Karpas-422 (cell line): ENCODE measurements around the gene ERC2. TPM values are rescaled to one million over a fixed set of nuclear protein-coding genes. Genes with fewer than 3 reads are reported as not detected.

ENCODE experiments used
- DNase-seq: peaks from one replicate; pipeline ENCODE4 v3.0.0-alpha.2; 2015
- H2AFZ ChIP-seq: fragments of 200-600 bp; sonication (generic); 2 replicates; pipeline ENCODE4 v1.6.1; 2014; ENCODE audit warnings: antibody characterized with exemption, low read length, mixed read lengths
- H3K27ac ChIP-seq: fragments of 200-600 bp; sonication (generic); 2 replicates; pipeline ENCODE4 v1.5.1; 2014; ENCODE audit warnings: mild to moderate bottlenecking, low read length, moderate library complexity
- H3K27me3 ChIP-seq: fragments of 200-600 bp; sonication (generic); 2 replicates; pipeline ENCODE4 v1.6.1; 2014; ENCODE audit warnings: low read length, mixed read lengths
- H3K36me3 ChIP-seq: fragments of 200-600 bp; sonication (generic); 2 replicates; pipeline ENCODE4 v1.6.1; 2014; ENCODE audit warnings: low read length, mixed read lengths; ENCODE audit not compliant: insufficient read depth
- H3K4me1 ChIP-seq: fragments of 200-600 bp; sonication (generic); 2 replicates; pipeline ENCODE4 v1.6.1; 2014; ENCODE audit warnings: mild to moderate bottlenecking, low read length, mixed read lengths
- H3K4me2 ChIP-seq: fragments of 200-600 bp; sonication (generic); 2 replicates; pipeline ENCODE4 v1.6.1; 2014; ENCODE audit warnings: low read length, low read depth, mild to moderate bottlenecking; ENCODE audit not compliant: poor library complexity, severe bottlenecking
- H3K4me3 ChIP-seq: fragments of 200-600 bp; sonication (generic); 2 replicates; pipeline ENCODE4 v1.5.1; 2014; ENCODE audit warnings: mild to moderate bottlenecking, antibody characterized with exemption, low read length, mixed read lengths
- H3K79me2 ChIP-seq: fragments of 200-600 bp; sonication (generic); 2 replicates; pipeline ENCODE4 v1.6.1; 2014; ENCODE audit warnings: mild to moderate bottlenecking, low read length, mixed read lengths
- H3K9ac ChIP-seq: fragments of 200-600 bp; sonication (generic); 2 replicates; pipeline ENCODE4 v1.6.0; 2014; ENCODE audit warnings: low read length
- H3K9me2 ChIP-seq: fragments of 200-600 bp; sonication (generic), shearing (Covaris generic); replicated peaks from 2 replicates; pipeline ENCODE4 v1.6.0; 2014; ENCODE audit warnings: mild to moderate bottlenecking, low read length, moderate library complexity; ENCODE audit not compliant: insufficient read depth
- H3K9me3 ChIP-seq: fragments of 300-700, 200-600 bp; sonication (generic); 2 replicates; pipeline ENCODE4 v1.6.1; 2014; ENCODE audit warnings: low read length, mixed read lengths
- H4K20me1 ChIP-seq: fragments of 200-600 bp; sonication (generic); 2 replicates; pipeline ENCODE4 v1.6.1; 2014; ENCODE audit warnings: mild to moderate bottlenecking, antibody characterized with exemption, low read length, low read depth; ENCODE audit not compliant: insufficient read depth
- total RNA-seq: library from RNA; depleted of rRNA; stranded (reverse); fragments of >200 nt; shearing (Covaris generic); gene quantifications from 2 replicates; pipeline ENCODE4 v1.2.3, GENCODE V29; 2014; ENCODE audit warnings: low replicate concordance

ERC2 gene
- total RNA-seq, 1 experiment from 2014 or later = 3.7 TPM

DNA sequence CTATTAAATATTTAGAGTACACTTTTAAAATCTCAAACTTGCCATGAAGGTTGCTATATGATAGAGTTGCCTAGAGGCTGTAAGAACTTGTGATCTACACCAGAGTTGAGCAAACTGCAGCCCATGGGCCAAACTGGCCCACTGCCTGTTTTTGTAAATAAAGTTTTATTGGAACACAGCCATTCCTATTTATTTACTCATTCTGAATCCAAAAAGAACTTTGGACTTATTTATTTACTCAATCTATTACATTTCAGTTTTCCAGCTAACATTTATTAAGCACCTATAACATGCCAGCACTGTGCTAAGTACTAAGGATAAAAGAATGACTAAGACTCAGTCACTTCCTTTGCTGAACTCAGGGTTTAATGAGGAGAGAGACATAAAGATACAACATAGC, 403.6 kb downstream of the ERC2 start:
- Histone ChIP-seq H3K9ac (no peak overlapping the region), H3K4me2 (no peak overlapping the region), H3K79me2 (no peaks in the 10 kb centered on the region), H3K36me3 (no peaks in the 10 kb centered on the region), H3K27me3 (no peaks in the 10 kb centered on the region), H4K20me1 (no peaks in the 10 kb centered on the region), H3K4me1 (no peaks in the 10 kb centered on the region), H3K9me2 (no peaks in the 10 kb centered on the region), H3K4me3 (no peak overlapping the region), H3K9me3 (no peaks in the 10 kb centered on the region), H3K27ac (no peak overlapping the region), H2AFZ (no peak overlapping the region)
- no peak for DNase-seq

DNA sequence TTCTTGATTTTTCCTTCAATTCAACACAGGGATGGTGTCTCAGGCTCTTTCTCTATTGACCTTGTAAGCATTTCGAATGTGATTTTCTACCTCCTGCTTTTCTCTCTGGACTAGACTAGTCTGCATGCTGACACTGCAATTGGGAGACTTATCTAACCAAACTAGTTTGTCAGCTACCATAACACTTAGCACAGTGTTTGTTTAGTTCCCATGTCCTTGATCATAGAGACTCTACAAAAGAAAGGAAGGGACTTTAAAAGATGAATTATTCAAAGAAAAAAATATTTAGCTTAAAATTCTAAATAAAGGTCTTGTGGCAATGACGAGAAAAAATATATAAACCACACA, 407.0 kb downstream of the ERC2 start:
- no peak overlapping the region for H3K4me2 ChIP-seq
- H3K4me1 ChIP-seq = no peaks in the 10 kb centered on the region
- no peak overlapping the region for H2AFZ ChIP-seq
- no peaks in the 10 kb centered on the region for H3K9me3 ChIP-seq
- H3K27me3 ChIP-seq = no peaks in the 10 kb centered on the region
- no peaks in the 10 kb centered on the region for H3K36me3 ChIP-seq
- DNase-seq = no peak
- H3K4me3 ChIP-seq = no peak overlapping the region
- no peaks in the 10 kb centered on the region for H3K9me2 ChIP-seq
- no peak overlapping the region for H3K9ac ChIP-seq
- no peaks in the 10 kb centered on the region for H4K20me1 ChIP-seq
- H3K27ac ChIP-seq = no peak overlapping the region
- no peaks in the 10 kb centered on the region for H3K79me2 ChIP-seq

GRCh38 chr3:56060521-56061278, 407.6 kb downstream of the ERC2 start:
- Histone ChIP-seq H2AFZ (no peak overlapping the region), H3K9ac (no peak overlapping the region), H3K4me1 (no peaks in the 10 kb centered on the region), H3K9me3 (no peaks in the 10 kb centered on the region), H3K36me3 (no peaks in the 10 kb centered on the region), H3K27ac (no peak overlapping the region), H3K4me2 (no peak overlapping the region), H3K4me3 (no peak overlapping the region), H4K20me1 (no peaks in the 10 kb centered on the region), H3K27me3 (no peaks in the 10 kb centered on the region), H3K9me2 (no peaks in the 10 kb centered on the region), H3K79me2 (no peaks in the 10 kb centered on the region)
- no peak for DNase-seq

DNA sequence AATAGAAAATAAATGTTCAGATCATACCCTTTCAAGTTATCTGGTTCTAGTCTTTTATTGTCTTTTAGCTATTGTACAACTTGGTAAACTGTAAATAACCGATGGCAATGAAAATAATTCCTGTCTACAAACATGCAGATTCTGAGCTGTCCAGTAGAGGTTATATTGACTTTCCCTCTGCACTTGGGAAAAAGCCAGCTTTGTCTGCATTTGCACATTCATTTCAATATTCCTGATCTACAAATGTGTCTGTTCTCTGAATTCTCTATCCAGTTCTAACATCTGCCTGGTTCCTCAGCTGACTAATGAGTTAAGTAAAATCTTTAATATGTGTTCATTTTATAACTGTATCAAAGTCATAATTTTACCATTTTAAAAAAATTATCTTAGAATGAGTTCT, 408.5 kb downstream of the ERC2 start:
- Histone ChIP-seq H3K9ac (no peak overlapping the region), H3K9me3 (no peaks in the 10 kb centered on the region), H3K4me3 (no peak overlapping the region), H3K27me3 (no peaks in the 10 kb centered on the region), H3K36me3 (no peaks in the 10 kb centered on the region), H3K4me1 (no peaks in the 10 kb centered on the region), H2AFZ (no peak overlapping the region), H3K9me2 (no peaks in the 10 kb centered on the region), H3K79me2 (no peaks in the 10 kb centered on the region), H3K27ac (no peak overlapping the region), H3K4me2 (no peak overlapping the region), H4K20me1 (no peaks in the 10 kb centered on the region)
- DNase-seq = no peak

DNA sequence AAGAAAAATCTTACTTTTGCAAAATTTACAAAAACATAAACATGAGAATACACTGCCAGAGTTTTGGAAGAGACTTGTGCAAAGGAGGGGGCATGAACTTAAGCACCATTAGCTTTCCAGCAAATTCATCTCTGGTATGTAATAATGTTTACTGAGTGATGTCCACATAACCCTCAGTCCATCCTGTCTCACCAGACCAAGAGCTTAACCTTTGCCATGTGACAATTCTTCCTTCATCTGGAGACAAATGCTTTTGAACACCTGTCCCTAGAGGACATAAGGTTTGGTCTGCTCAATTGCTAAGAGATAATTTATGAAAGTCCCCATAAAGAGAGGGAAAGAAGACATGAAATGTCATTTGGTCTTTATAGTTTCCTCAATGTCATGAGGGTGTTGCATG, 412.3 kb downstream of the ERC2 start:
- no peak overlapping the region for H3K27ac ChIP-seq
- H3K9me3 ChIP-seq = no peaks in the 10 kb centered on the region
- no peak overlapping the region for H3K9ac ChIP-seq
- no peak overlapping the region for H3K4me3 ChIP-seq
- no peaks in the 10 kb centered on the region for H3K9me2 ChIP-seq
- no peaks in the 10 kb centered on the region for H4K20me1 ChIP-seq
- no peaks in the 10 kb centered on the region for H3K36me3 ChIP-seq
- no peak overlapping the region for H3K4me2 ChIP-seq
- H3K4me1 ChIP-seq = no peaks in the 10 kb centered on the region
- DNase-seq = no peak
- H2AFZ ChIP-seq = no peak overlapping the region
- H3K27me3 ChIP-seq = no peaks in the 10 kb centered on the region
- no peaks in the 10 kb centered on the region for H3K79me2 ChIP-seq

- no peak overlapping the region for H2AFZ ChIP-seq
- H3K36me3 ChIP-seq = no peaks in the 10 kb centered on the region
- no peak overlapping the region for H3K27ac ChIP-seq
- H3K4me3 ChIP-seq = no peak overlapping the region
- no peak for DNase-seq
- H3K79me2 ChIP-seq = no peaks in the 10 kb centered on the region
- H3K4me1 ChIP-seq = no peaks in the 10 kb centered on the region
- no peak overlapping the region for H3K9ac ChIP-seq
- no peaks in the 10 kb centered on the region for H3K9me3 ChIP-seq
- H4K20me1 ChIP-seq = no peaks in the 10 kb centered on the region
- no peaks in the 10 kb centered on the region for H3K27me3 ChIP-seq
- H3K9me2 ChIP-seq = no peaks in the 10 kb centered on the region
- H3K4me2 ChIP-seq = no peak overlapping the region
These were observed 412.7 kb downstream of the ERC2 start for GRCh38 chr3:56055546-56055945.

DNA sequence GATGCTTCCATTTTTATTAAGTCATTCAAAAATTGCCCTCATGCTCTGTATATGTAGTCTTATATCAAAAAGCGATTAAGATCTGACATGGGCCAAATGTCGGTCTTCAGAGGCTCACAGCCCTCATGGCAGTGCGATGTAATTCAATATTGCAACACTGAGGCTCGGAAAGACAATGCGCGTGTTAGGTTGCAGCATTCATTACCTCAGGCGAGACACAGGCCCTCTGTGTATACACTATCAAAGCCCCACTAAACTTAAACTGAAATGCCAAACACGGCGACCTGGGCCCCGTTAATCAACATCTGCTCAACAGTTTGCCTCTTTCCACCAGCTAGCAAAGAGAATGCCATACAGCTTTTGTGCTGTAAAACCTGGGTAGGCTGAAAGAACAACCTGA, 413.4 kb downstream of the ERC2 start:
- Histone ChIP-seq H3K79me2 (no peaks in the 10 kb centered on the region), H3K36me3 (no peaks in the 10 kb centered on the region), H4K20me1 (no peaks in the 10 kb centered on the region), H2AFZ (no peak overlapping the region), H3K4me1 (no peaks in the 10 kb centered on the region), H3K27me3 (no peaks in the 10 kb centered on the region), H3K4me3 (no peak overlapping the region), H3K9me2 (no peaks in the 10 kb centered on the region), H3K4me2 (no peak overlapping the region), H3K9me3 (no peaks in the 10 kb centered on the region), H3K9ac (no peak overlapping the region), H3K27ac (no peak overlapping the region)
- no peak for DNase-seq

GRCh38 chr3:56053727-56054126, 414.5 kb downstream of the ERC2 start:
- H3K4me3 ChIP-seq = no peak overlapping the region
- no peaks in the 10 kb centered on the region for H3K36me3 ChIP-seq
- H3K4me2 ChIP-seq = no peak overlapping the region
- no peak overlapping the region for H3K27ac ChIP-seq
- no peak overlapping the region for H3K9ac ChIP-seq
- no peak overlapping the region for H2AFZ ChIP-seq
- H4K20me1 ChIP-seq = no peaks in the 10 kb centered on the region
- H3K9me2 ChIP-seq = no peaks in the 10 kb centered on the region
- no peaks in the 10 kb centered on the region for H3K4me1 ChIP-seq
- no peaks in the 10 kb centered on the region for H3K27me3 ChIP-seq
- DNase-seq = no peak
- no peaks in the 10 kb centered on the region for H3K79me2 ChIP-seq
- no peaks in the 10 kb centered on the region for H3K9me3 ChIP-seq

DNA sequence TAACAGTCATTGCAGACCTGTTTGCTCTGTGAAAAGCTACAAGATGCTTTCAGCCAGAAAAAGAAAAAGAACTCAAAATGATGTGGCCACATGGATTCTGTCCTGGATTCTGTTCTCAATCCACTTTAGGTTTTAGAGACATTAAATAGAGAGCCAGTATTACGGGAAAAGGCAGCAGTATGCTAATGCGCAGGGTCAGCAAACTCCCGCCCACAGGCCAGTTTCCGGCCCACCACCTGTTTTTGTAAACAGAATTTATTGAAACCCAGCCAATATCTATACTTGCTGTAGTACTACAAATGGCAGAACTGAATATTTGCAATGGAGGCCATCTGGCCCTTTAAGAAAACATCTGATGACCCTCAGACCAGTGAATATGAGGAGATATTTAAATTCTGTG, 416.1 kb downstream of the ERC2 start:
- Histone ChIP-seq H3K9me3 (no peaks in the 10 kb centered on the region), H3K36me3 (no peaks in the 10 kb centered on the region), H4K20me1 (no peaks in the 10 kb centered on the region), H3K4me3 (no peak overlapping the region), H2AFZ (no peak overlapping the region), H3K9ac (no peak overlapping the region), H3K4me2 (no peak overlapping the region), H3K79me2 (no peaks in the 10 kb centered on the region), H3K4me1 (no peaks in the 10 kb centered on the region), H3K27ac (no peak overlapping the region), H3K27me3 (no peaks in the 10 kb centered on the region), H3K9me2 (no peaks in the 10 kb centered on the region)
- no peak for DNase-seq
